A673 (cell line): Measurements from ENCODE around the gene NR2C2.

ENCODE experiments used
- EZH2 ChIP-seq: fragments of 200-600 bp; sonication (generic); IDR thresholded peaks from 2 replicates; pipeline ENCODE4 v1.6.1; 2017; ENCODE audit warnings: borderline replicate concordance, low read depth, mild to moderate bottlenecking, mixed read lengths, antibody characterized with exemption, low read length; ENCODE audit not compliant: poor library complexity, severe bottlenecking
- TF ChIP-seq, protein P1 (sequence below): fragments of 300-800, 200-600 bp; sonication (generic); conservative IDR thresholded peaks from 2 replicates; pipeline ENCODE4 v1.5.1; 2017; ENCODE audit warnings: low read depth, mild to moderate bottlenecking, antibody characterized with exemption, low read length, moderate library complexity, mixed read lengths

DNA sequence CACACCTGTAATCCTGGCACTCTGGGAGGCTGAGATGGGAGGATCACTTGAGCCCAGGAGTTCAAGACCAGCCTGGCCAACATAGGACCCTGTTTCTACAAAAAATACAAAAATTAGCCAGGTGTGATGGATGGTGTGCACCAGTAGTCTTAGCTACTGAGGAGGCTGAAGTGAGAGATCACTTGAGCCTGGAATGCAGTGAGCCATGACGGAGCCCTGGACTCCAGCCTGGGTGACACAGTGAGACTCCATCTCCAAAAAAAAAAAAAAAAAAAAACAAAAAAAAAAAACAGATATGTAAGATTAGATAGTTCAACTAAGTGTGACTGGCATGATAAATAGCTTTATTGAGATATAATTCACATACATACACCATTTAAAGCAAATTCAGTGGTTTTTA lies 141.8 kb downstream of the NR2C2 start:
- TF ChIP-seq, protein P1, sequence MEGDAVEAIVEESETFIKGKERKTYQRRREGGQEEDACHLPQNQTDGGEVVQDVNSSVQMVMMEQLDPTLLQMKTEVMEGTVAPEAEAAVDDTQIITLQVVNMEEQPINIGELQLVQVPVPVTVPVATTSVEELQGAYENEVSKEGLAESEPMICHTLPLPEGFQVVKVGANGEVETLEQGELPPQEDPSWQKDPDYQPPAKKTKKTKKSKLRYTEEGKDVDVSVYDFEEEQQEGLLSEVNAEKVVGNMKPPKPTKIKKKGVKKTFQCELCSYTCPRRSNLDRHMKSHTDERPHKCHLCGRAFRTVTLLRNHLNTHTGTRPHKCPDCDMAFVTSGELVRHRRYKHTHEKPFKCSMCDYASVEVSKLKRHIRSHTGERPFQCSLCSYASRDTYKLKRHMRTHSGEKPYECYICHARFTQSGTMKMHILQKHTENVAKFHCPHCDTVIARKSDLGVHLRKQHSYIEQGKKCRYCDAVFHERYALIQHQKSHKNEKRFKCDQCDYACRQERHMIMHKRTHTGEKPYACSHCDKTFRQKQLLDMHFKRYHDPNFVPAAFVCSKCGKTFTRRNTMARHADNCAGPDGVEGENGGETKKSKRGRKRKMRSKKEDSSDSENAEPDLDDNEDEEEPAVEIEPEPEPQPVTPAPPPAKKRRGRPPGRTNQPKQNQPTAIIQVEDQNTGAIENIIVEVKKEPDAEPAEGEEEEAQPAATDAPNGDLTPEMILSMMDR, result no peak
- TF ChIP-seq EZH2, result no peak
